AG09309 (cell line): Measurements from ENCODE around the gene SMPDL3A.

Experiments used
- DNase-seq: peaks from one replicate; pipeline ENCODE4 v3.0.0-alpha.2; 2010; ENCODE audit warnings: low read depth
- H3K4me3 ChIP-seq: 2 replicates; pipeline ENCODE4 v1.5.1; 2011; ENCODE audit warnings: mild to moderate bottlenecking, low read depth, low read length, moderate library complexity; ENCODE audit not compliant: control insufficient read depth
- TF ChIP-seq, protein P1 (sequence below): IDR thresholded peaks from 2 replicates; pipeline ENCODE4 v1.5.1; 2011; ENCODE audit warnings: mild to moderate bottlenecking, low read depth, low read length, inconsistent platforms; ENCODE audit not compliant: insufficient read depth, control insufficient read depth; ENCODE audit errors: missing control alignments

Gene SMPDL3A

GRCh38 chr6:122839906-122840305 is 50.8 kb downstream of the SMPDL3A start:
- no peak overlapping the region for H3K4me3 ChIP-seq
- TF ChIP-seq, protein P1, sequence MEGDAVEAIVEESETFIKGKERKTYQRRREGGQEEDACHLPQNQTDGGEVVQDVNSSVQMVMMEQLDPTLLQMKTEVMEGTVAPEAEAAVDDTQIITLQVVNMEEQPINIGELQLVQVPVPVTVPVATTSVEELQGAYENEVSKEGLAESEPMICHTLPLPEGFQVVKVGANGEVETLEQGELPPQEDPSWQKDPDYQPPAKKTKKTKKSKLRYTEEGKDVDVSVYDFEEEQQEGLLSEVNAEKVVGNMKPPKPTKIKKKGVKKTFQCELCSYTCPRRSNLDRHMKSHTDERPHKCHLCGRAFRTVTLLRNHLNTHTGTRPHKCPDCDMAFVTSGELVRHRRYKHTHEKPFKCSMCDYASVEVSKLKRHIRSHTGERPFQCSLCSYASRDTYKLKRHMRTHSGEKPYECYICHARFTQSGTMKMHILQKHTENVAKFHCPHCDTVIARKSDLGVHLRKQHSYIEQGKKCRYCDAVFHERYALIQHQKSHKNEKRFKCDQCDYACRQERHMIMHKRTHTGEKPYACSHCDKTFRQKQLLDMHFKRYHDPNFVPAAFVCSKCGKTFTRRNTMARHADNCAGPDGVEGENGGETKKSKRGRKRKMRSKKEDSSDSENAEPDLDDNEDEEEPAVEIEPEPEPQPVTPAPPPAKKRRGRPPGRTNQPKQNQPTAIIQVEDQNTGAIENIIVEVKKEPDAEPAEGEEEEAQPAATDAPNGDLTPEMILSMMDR, result no peak
- DNase-seq, result no peak

GRCh38 chr6:122845464-122845863 is 56.4 kb downstream of the SMPDL3A start:
- H3K4me3 ChIP-seq, result no peak overlapping the region
- TF ChIP-seq, protein P1, result no peak
- DNase-seq, result no peak

DNA sequence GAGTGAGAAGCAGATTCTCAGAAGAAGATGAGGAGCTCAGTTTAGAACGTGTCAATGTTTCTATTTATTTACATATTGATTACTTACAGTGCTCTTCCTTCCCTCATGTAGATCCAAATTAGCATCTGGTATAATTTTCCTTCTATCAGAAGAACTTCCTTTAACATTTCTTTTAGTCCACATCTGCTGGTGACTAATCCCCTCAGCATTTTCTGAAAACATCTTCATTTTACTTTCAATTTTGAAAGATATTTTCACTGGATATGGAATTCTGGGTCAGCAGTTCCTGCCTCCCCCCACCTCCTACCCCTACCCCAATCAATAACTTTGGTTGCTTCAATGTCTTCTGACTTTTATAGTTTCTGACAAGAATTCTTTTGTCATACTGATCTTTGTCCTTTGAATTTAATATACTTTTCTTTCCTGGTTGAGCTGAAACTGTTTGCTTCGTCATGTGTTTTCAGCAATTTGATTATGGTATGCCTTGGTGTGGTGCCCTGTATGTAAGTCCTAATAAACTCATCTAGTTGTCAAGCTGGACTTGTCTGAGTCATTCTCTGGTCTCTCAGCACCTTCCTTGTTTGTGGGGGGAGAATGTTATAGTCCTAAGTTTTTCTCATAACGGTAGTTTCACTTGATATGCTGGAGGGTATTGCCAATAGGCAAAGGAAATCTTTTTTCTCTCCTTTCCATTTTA is 57.0 kb downstream of the SMPDL3A start:
- peak overlapping the region; percentile 27 for H3K4me3 ChIP-seq
- TF ChIP-seq, protein P1, result no peak
- no peak for DNase-seq

DNA sequence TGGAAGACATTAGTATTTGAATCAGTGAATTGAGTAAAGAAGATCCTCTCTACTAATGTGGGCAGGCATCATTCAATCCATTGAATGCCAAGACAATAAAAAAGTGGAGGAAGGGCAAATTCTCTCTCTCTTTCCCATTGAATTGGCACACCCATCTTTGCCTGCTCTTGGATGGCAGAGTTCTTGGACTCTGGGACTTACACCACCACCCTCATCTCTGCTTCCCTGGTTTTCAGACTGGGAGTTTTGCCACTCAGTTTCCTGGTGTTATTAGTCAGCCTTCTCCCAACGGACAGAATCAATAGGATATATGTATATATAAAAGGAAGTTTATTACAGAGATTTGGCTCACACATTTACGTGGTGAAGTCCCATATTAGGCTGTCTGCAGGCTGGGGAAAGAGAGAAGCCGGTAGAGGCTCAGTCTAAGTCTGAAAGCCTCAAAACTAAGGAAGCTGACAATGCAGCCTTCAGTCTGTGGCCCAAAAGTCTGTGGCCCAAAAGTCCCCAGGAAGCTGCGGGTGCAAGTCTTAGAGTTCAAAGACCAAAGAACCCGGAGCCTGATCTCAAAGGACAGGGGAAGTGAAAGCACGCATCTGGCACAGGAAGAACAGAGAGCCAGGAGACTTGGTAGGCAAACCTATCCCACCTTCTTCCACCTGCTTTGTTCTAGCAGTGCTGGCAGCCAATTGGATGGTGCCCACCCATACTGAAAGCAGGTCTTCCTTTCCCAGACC is 64.4 kb downstream of the SMPDL3A start:
- TF ChIP-seq, protein P1, result no peak
- no peak for DNase-seq
- no peak overlapping the region for H3K4me3 ChIP-seq
